ENCODE data around the gene ZNF500. TPM values are rescaled to one million over a fixed set of nuclear protein-coding genes. Genes with fewer than 3 reads are reported as not detected.

ZNF500 gene
- total and polyA plus RNA-seq, 10 of the 15 experiments (the other 5 are each of a cell fraction or from before 2014, with no cell fraction given), result 0.99 to 13.1 (median 5.5) TPM

GRCh38 chr16:4748682-4749411 lies 18.1 kb downstream of the ZNF500 start:
- in situ Hi-C loops (cut with MboI), result no loop called here
- CTCF ChIA-PET, result interaction anchor here (0.9 kb wide), 1 partner anchor 14 kb away, joined by 3 read pairs; the partner anchor contains the start of gene DNAAF8
- SMC1A ChIA-PET (ENCODE audit: uncharacterized antibody, unreplicated experiment), result interaction anchor here (1.2 kb wide), 1 partner anchor 17 kb away, joined by 4 read pairs; no protein-coding TSS in a partner anchor
- TF ChIP-seq CBFB (IDR thresholded peaks at IDR 0.05; ENCODE audit: low read depth) (no peak), NFXL1 (IDR thresholded peaks at IDR 0.05; ENCODE audit: borderline replicate concordance) (no peak), KLF5 (IDR thresholded peaks at IDR 0.05; ENCODE audit: partially characterized antibody) (no peak), HDGF (IDR thresholded peaks at IDR 0.05) (no peak), IRF5 (IDR thresholded peaks at IDR 0.05; ENCODE audit: borderline replicate concordance) (no peak), EED (IDR thresholded peaks at IDR 0.05; ENCODE audit: low read depth) (no peak), NKRF (conservative IDR thresholded peaks at IDR 0.05) (no peak), SIX5 (IDR thresholded peaks at IDR 0.05; ENCODE audit: low read depth, low read length, severe bottlenecking) (no peak), PAX8 (IDR thresholded peaks at IDR 0.05) (no peak), LARP7 (IDR thresholded peaks at IDR 0.05) (no peak), BHLHE40 (IDR thresholded peaks at IDR 0.05; ENCODE audit: borderline replicate concordance in 1 of 2, low read depth in 2 of 2, low read length in 1 of 2) (no peak), ASH2L (IDR thresholded peaks at IDR 0.05; ENCODE audit: borderline replicate concordance, low read depth) (no peak), CREM (IDR thresholded peaks at IDR 0.05; ENCODE audit: low read depth) (no peak), ZNF592 (IDR thresholded peaks at IDR 0.05) (no peak), BACH1 (IDR thresholded peaks at IDR 0.05; ENCODE audit: borderline replicate concordance) (no peak)

More at GRCh38 chr16:4748682-4749411, 18.1 kb downstream of the ZNF500 start:
- Histone ChIP-seq H3K9ac (ENCODE audit: control insufficient read depth, insufficient read depth, low read length) (no peak overlapping the region), H3K4me2 (ENCODE audit: control insufficient read depth, insufficient read depth) (no peak overlapping the region), H3K36me3 (ENCODE audit: control insufficient read depth in 2 of 2, insufficient read depth in 2 of 2, low read length in 1 of 2) (peaks cover 4 to 13% of the 10 kb centered on the region in 2 experiments), H3K27ac (ENCODE audit: control insufficient read depth, insufficient read depth) (peak overlapping the region; percentile 8; the same call in 1 of the 2 replicates), H3K27me3 (replicated peaks in 1 of 2; ENCODE audit: control insufficient read depth in 2 of 2, insufficient read depth in 2 of 2, low read length in 1 of 2) (no peaks in the 10 kb centered on the region), H4K20me1 (ENCODE audit: control insufficient read depth, insufficient read depth) (no peaks in the 10 kb centered on the region), H3K4me3 (no peak overlapping the region), H2AFZ (ENCODE audit: control insufficient read depth, low read depth, low read length) (no peak overlapping the region), H3K9me3 (replicated peaks; ENCODE audit: control insufficient read depth, insufficient read depth, low read length) (no peaks in the 10 kb centered on the region), H3K79me2 (ENCODE audit: control insufficient read depth, insufficient read depth, low read length) (no peaks in the 10 kb centered on the region), H3K4me1 (ENCODE audit: control insufficient read depth, insufficient read depth, low read length) (peaks cover 12% of the 10 kb centered on the region)
- BruUV-seq (replicated peaks), result no TSS peak
- 91% methylated on average over 16 of the region's 16 CpGs for WGBS (ENCODE audit: insufficient coverage, insufficient replicate concordance, low lambda C conversion rate, missing lambda C conversion rate)
- ATAC-seq (no peak), DNase-seq (ENCODE audit: low read depth, low spot score) (no peak), FAIRE-seq (no peak)
- intact Hi-C loops (cut with micrococcal nuclease; ENCODE audit: unreplicated experiment), result no loop called here
- POLR2A ChIA-PET, result interaction anchor here (0.6 to 1.6 kb wide), 2 partner anchors 10 to 14 kb away, joined by 3 to 4 read pairs; partner anchors contain the start of gene DNAAF8
- RAD21 ChIA-PET (ENCODE audit: unreplicated experiment), result interaction anchor here (1.0 to 2.0 kb wide), 2 partner anchors 14 to 32 kb away, joined by 3 to 4 read pairs; partner anchors contain the start of gene DNAAF8
